Muscle of leg (tissue), 11 donors: ENCODE results near the gene LARGE1. TPM values are rescaled to one million over a fixed set of nuclear protein-coding genes. Genes with fewer than 3 reads are reported as not detected.
"Not testable (repeated sequence)": the region's sequence is repeated elsewhere in the genome, so short reads cannot be mapped to it uniquely, and the experiment has no call there.

Experiments used
- DNase-seq: peaks from one replicate; pipeline ENCODE4 v3.0.0; 2013
- H3K27ac ChIP-seq: one replicate; pipeline ENCODE4 v1.5.1; 2013; ENCODE audit warnings: mild to moderate bottlenecking, low read length, control low read depth
- H3K27me3 ChIP-seq: one replicate; pipeline ENCODE4 v1.6.1; 2013; ENCODE audit warnings: low read length; ENCODE audit not compliant: control insufficient read depth, insufficient read depth
- H3K36me3 ChIP-seq: one replicate; pipeline ENCODE4 v1.6.1; 2013; ENCODE audit warnings: low read length; ENCODE audit not compliant: control insufficient read depth, insufficient read depth
- H3K4me1 ChIP-seq: one replicate; pipeline ENCODE4 v1.6.1; 2013; ENCODE audit warnings: low read length; ENCODE audit not compliant: control insufficient read depth, insufficient read depth
- H3K4me3 ChIP-seq: one replicate; pipeline ENCODE4 v1.5.1; 2013; ENCODE audit warnings: low read length, control low read depth
- H3K9me3 ChIP-seq: replicated peaks from 2 replicates; pipeline ENCODE4 v1.6.1; 2013; ENCODE audit warnings: low read depth, low read length; ENCODE audit not compliant: control insufficient read depth
- WGBS: methylation state at CpG from one replicate; pipeline ENCODE4 v1.1.5; 2013; ENCODE audit warnings: missing lambda C conversion rate; ENCODE audit not compliant: insufficient coverage; 5-methylcytosine and 5-hydroxymethylcytosine counted together
- polyA plus RNA-seq, 8 donors: library from polyadenylated mRNA; unstranded; fragments of 120-200 nt; gene quantifications; one replicate each; pipeline versions ENCODE4 v1.2.1 to v1.2.3, GENCODE V29; 2013; ENCODE audit warnings: inconsistent platforms in 1 of 8, low replicate concordance in 1 of 8; ENCODE audit not compliant: insufficient read length in 8 of 8, insufficient read depth in 1 of 8
- total RNA-seq: library from RNA; stranded (reverse); fragments of 120-200 nt; gene quantifications from one replicate; pipeline ENCODE4 v1.2.4, GENCODE V29; 2013

Gene LARGE1
- total and polyA plus RNA-seq, 9 donors: 7.7 to 14.6 (median 10.4) TPM

DNA sequence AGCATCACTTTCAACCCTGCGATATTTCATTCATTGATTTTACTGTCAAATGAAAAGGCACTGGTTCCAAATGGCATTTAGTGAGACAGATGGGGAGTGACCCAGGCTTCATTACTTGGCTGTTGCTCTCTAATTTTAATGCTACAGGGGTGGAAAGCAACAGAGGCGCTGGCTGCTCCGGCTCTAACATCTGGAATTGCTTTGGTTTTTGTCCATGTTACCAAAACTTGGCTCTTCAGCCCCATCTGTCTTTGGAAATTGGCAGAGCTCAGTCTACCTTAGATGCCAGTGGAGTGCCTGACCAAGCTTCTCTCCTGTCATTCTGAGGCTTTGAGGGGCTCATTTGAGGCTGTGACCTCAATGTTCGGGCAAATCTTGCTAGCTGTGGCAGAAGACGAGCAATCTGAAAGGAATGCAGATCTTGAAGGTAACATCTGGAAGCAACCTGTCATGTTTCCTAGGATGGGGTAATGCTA is 452.6 kb downstream of the LARGE1 start:
- no peak overlapping the region for H3K27ac ChIP-seq
- peaks cover 3% of the 10 kb centered on the region for H3K4me1 ChIP-seq
- no peak overlapping the region for H3K4me3 ChIP-seq
- 25% methylated on average over 4 of the region's 5 CpGs for WGBS
- H3K27me3 ChIP-seq: no peaks in the 10 kb centered on the region
- H3K36me3 ChIP-seq: no peaks in the 10 kb centered on the region
- no peaks in the 10 kb centered on the region for H3K9me3 ChIP-seq
- DNase-seq: peak; percentile 35

GRCh38 chr22:33467080-33467479 is 453.2 kb downstream of the LARGE1 start:
- no peak overlapping the region for H3K4me3 ChIP-seq
- H3K4me1 ChIP-seq: peaks cover 2% of the 10 kb centered on the region
- no peak overlapping the region for H3K27ac ChIP-seq
- peak; percentile 2 for DNase-seq
- H3K27me3 ChIP-seq: no peaks in the 10 kb centered on the region
- H3K36me3 ChIP-seq: no peaks in the 10 kb centered on the region
- H3K9me3 ChIP-seq: no peaks in the 10 kb centered on the region
- WGBS: no CpG with 5 or more reads among the region's 2 CpGs

GRCh38 chr22:33465554-33465953 is 454.7 kb downstream of the LARGE1 start:
- Histone ChIP-seq H3K4me3 (no peak overlapping the region), H3K9me3 (peaks cover 3% of the 10 kb centered on the region), H3K36me3 (no peaks in the 10 kb centered on the region), H3K27me3 (no peaks in the 10 kb centered on the region), H3K27ac (no peak overlapping the region), H3K4me1 (peaks cover 2% of the 10 kb centered on the region)
- 72% methylated on average over 5 of the region's 5 CpGs for WGBS
- DNase-seq: no peak

- no peak for DNase-seq
- Histone ChIP-seq H3K27ac (no peak overlapping the region), H3K4me1 (peaks cover 2% of the 10 kb centered on the region), H3K36me3 (no peaks in the 10 kb centered on the region), H3K27me3 (no peaks in the 10 kb centered on the region), H3K4me3 (no peak overlapping the region), H3K9me3 (peaks cover 3% of the 10 kb centered on the region)
- 100% methylated on average over 1 of the region's 2 CpGs for WGBS
These were observed 455.6 kb downstream of the LARGE1 start for GRCh38 chr22:33464698-33465097.

GRCh38 chr22:33461698-33462434 is 458.4 kb downstream of the LARGE1 start:
- H3K27me3 ChIP-seq: no peaks in the 10 kb centered on the region
- no peaks in the 10 kb centered on the region for H3K36me3 ChIP-seq
- H3K9me3 ChIP-seq: peaks cover 3% of the 10 kb centered on the region
- H3K4me3 ChIP-seq: no peak overlapping the region
- no peaks in the 10 kb centered on the region for H3K4me1 ChIP-seq
- no peak for DNase-seq
- WGBS: no CpG with 5 or more reads among the region's 2 CpGs
- H3K27ac ChIP-seq: no peak overlapping the region

GRCh38 chr22:33461245-33461644 is 459.0 kb downstream of the LARGE1 start:
- H3K4me3 ChIP-seq, H3K36me3 ChIP-seq, H3K27me3 ChIP-seq, H3K9me3 ChIP-seq, H3K27ac ChIP-seq, H3K4me1 ChIP-seq, DNase-seq: not testable (repeated sequence)
- WGBS: no CpG with 5 or more reads among the region's 1 CpG

DNA sequence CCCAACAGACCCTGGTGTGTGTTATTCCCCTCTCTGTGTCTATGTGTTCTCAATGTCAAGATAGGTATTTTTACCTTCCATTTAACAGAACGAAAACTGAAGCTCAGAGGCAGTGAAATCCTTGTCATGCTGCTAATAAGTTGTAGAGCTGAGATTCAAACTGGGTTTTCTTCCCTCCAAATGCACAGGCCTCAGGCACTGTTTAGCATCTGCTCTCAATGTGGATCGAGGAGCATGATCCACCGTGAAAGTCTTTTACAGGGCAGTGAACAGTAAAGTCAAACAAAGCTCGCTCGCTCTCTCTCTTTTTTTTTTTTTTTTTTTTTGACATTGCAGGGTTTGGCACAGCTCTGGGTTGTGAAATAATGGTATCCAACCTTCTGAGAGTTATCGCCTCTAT is 461.1 kb downstream of the LARGE1 start:
- H3K27me3 ChIP-seq: no peaks in the 10 kb centered on the region
- no peak overlapping the region for H3K4me3 ChIP-seq
- no peaks in the 10 kb centered on the region for H3K36me3 ChIP-seq
- no peaks in the 10 kb centered on the region for H3K4me1 ChIP-seq
- no peak overlapping the region for H3K27ac ChIP-seq
- WGBS: 100% methylated on average over 1 of the region's 6 CpGs
- peaks cover 3% of the 10 kb centered on the region for H3K9me3 ChIP-seq
- DNase-seq: no peak

GRCh38 chr22:33456511-33456910 is 463.8 kb downstream of the LARGE1 start:
- no peaks in the 10 kb centered on the region for H3K36me3 ChIP-seq
- no peaks in the 10 kb centered on the region for H3K4me1 ChIP-seq
- WGBS: 100% methylated on average over 1 of the region's 1 CpG
- no peaks in the 10 kb centered on the region for H3K27me3 ChIP-seq
- H3K4me3 ChIP-seq: no peak overlapping the region
- H3K27ac ChIP-seq: no peak overlapping the region
- no peaks in the 10 kb centered on the region for H3K9me3 ChIP-seq
- DNase-seq: no peak

GRCh38 chr22:33455036-33455435 is 465.2 kb downstream of the LARGE1 start:
- H3K27ac ChIP-seq: no peak overlapping the region
- no peak overlapping the region for H3K4me3 ChIP-seq
- H3K36me3 ChIP-seq: no peaks in the 10 kb centered on the region
- DNase-seq: no peak
- H3K9me3 ChIP-seq: no peaks in the 10 kb centered on the region
- H3K27me3 ChIP-seq: no peaks in the 10 kb centered on the region
- H3K4me1 ChIP-seq: no peaks in the 10 kb centered on the region
- WGBS: no CpG with 5 or more reads among the region's 1 CpG

GRCh38 chr22:33451866-33452469 is 468.3 kb downstream of the LARGE1 start:
- Histone ChIP-seq H3K27me3 (no peaks in the 10 kb centered on the region), H3K36me3 (no peaks in the 10 kb centered on the region), H3K27ac (no peak overlapping the region), H3K9me3 (no peaks in the 10 kb centered on the region), H3K4me3 (no peak overlapping the region), H3K4me1 (no peaks in the 10 kb centered on the region)
- 48% methylated on average over 3 of the region's 6 CpGs for WGBS
- DNase-seq: no peak
